SK-N-SH (cell line): ENCODE results near the gene CYTL1. TPM values are rescaled to one million over a fixed set of nuclear protein-coding genes. Genes with fewer than 3 reads are reported as not detected.

Experiments
- CTCF ChIA-PET: fragments of 300-600, 350-600 bp; formaldehyde crosslinking; extraction: SDS; loops from one replicate; lab custom pipeline; 2021; lab: Yijun Ruan, JAX
- POLR2A ChIA-PET: fragments of 350-600 bp; sonication (Branson Sonifier 250); formaldehyde crosslinking; extraction: SDS; loops from one replicate; lab custom pipeline; 2020; ENCODE audit warnings: antibody characterized with exemption, inconsistent platforms; lab: Yijun Ruan, JAX
- DNase-seq: peaks from one replicate; pipeline ENCODE4 v3.0.0; 2012
- H2AFZ ChIP-seq: fragments of 200-600 bp; sonication (generic); 2 replicates; pipeline ENCODE4 v1.8.1; 2016; ENCODE audit warnings: antibody characterized with exemption, mild to moderate bottlenecking, low read depth
- H3F3A ChIP-seq: fragments of 200-600 bp; sonication (generic); replicated peaks from 2 replicates; pipeline ENCODE3; 2016; ENCODE audit warnings: antibody characterized with exemption, mild to moderate bottlenecking; ENCODE audit not compliant: insufficient read depth
- H3K27ac ChIP-seq, 2 experiments: fragments of 200-500 bp in 1 of 2; fragments of 200-600 bp in 1 of 2; sonication (Bioruptor generic) in 1 of 2; sonication (generic), shearing (Covaris generic) in 1 of 2; 2 replicates each; pipeline versions ENCODE4 v1.5.1 to v1.6.1; 2014 to 2016; ENCODE audit warnings: low read depth in 2 of 2, inconsistent platforms in 1 of 2, low read length in 1 of 2, mild to moderate bottlenecking in 1 of 2, mixed read lengths in 1 of 2
- H3K27me3 ChIP-seq: fragments of 200-600 bp; sonication (generic), shearing (Covaris generic); 2 replicates; pipeline ENCODE4 v1.6.1; 2016; ENCODE audit warnings: mixed run types; ENCODE audit not compliant: insufficient read depth
- H3K36me3 ChIP-seq, 2 experiments: fragments of 200-500 bp in 1 of 2; fragments of 200-600 bp in 1 of 2; sonication (Bioruptor generic) in 1 of 2; sonication (generic) in 1 of 2; replicated peaks in 1 of 2; 2 replicates each; pipeline versions ENCODE3 to v1.5.1; 2014 to 2016; ENCODE audit warnings: low read length in 1 of 2, mild to moderate bottlenecking in 1 of 2; ENCODE audit not compliant: insufficient read depth in 2 of 2, control insufficient read depth in 1 of 2
- H3K4me1 ChIP-seq, 2 experiments: fragments of 200-500 bp in 1 of 2; fragments of 200-600 bp in 1 of 2; sonication (Bioruptor generic) in 1 of 2; sonication (generic), shearing (Covaris generic) in 1 of 2; 2 replicates each; pipeline versions ENCODE4 v1.5.1 to v1.6.1; 2014 to 2016; ENCODE audit warnings: low read depth in 1 of 2, low read length in 1 of 2, mixed run types in 1 of 2; ENCODE audit not compliant: insufficient read depth in 2 of 2, control insufficient read depth in 1 of 2
- H3K4me2 ChIP-seq: fragments of 200-600 bp; sonication (generic), shearing (Covaris generic); 2 replicates; pipeline ENCODE4 v1.6.1; 2017; ENCODE audit warnings: mixed run types
- H3K4me3 ChIP-seq, 2 experiments: fragments of 200-500 bp in 1 of 2; fragments of 200-600 bp in 1 of 2; sonication (Bioruptor generic) in 1 of 2; sonication (generic), shearing (Covaris generic) in 1 of 2; 2 replicates each; pipeline versions ENCODE4 v1.5.1 to v1.8.1; 2014 to 2016; ENCODE audit warnings: low read depth in 2 of 2, inconsistent platforms in 1 of 2, low read length in 1 of 2, mild to moderate bottlenecking in 1 of 2, mixed read lengths in 1 of 2, moderate library complexity in 1 of 2
- H3K79me2 ChIP-seq: fragments of 200-600 bp; sonication (generic); 2 replicates; pipeline ENCODE4 v1.8.1; 2017; ENCODE audit warnings: mild to moderate bottlenecking; ENCODE audit not compliant: insufficient read depth
- H3K9ac ChIP-seq: fragments of 200-600 bp; sonication (generic); 2 replicates; pipeline ENCODE4 v1.6.1; 2017; ENCODE audit warnings: mixed run types
- H3K9me2 ChIP-seq: fragments of 200-600 bp; sonication (generic); 2 replicates; pipeline ENCODE4 v1.6.1; 2017; ENCODE audit warnings: mixed run types
- H3K9me3 ChIP-seq: fragments of 200-600 bp; sonication (generic); 2 replicates; pipeline ENCODE4 v1.6.1; 2017; ENCODE audit warnings: mixed run types, mild to moderate bottlenecking, moderate library complexity
- H4K20me1 ChIP-seq: fragments of 200-600 bp; sonication (generic); 2 replicates; pipeline ENCODE4 v1.6.1; 2017; ENCODE audit warnings: mild to moderate bottlenecking, mixed run types; ENCODE audit not compliant: insufficient read depth
- EP300 ChIP-seq, 2 experiments: IDR thresholded peaks; 2 replicates each; pipeline versions ENCODE4 v1.4.0 to v1.6.1; 2012; ENCODE audit warnings: borderline replicate concordance in 1 of 2, low read depth in 1 of 2, low read length in 1 of 2
- EZH2phosphoT487 ChIP-seq: fragments of 200-600 bp; sonication (generic); IDR thresholded peaks from 2 replicates; pipeline ENCODE4 v1.6.1; 2017; ENCODE audit warnings: low read depth, mixed run types, mild to moderate bottlenecking, antibody characterized with exemption, moderate library complexity, borderline replicate concordance
- FOSL2 ChIP-seq: IDR thresholded peaks from 2 replicates; pipeline ENCODE4 v1.4.0; 2012; ENCODE audit warnings: low read depth, mild to moderate bottlenecking, moderate library complexity, borderline replicate concordance
- GABPA ChIP-seq: IDR thresholded peaks from 2 replicates; pipeline ENCODE4 v1.4.0; 2012; ENCODE audit warnings: low read depth, mild to moderate bottlenecking
- GATA2 ChIP-seq: sonication (generic); formaldehyde crosslinking; IDR thresholded peaks from 2 replicates; pipeline ENCODE4 v1.5.0; 2020; ENCODE audit warnings: mild to moderate bottlenecking, missing genetic modification reagents
- PBX3 ChIP-seq: IDR thresholded peaks from 2 replicates; pipeline ENCODE4; 2012
- POLR2AphosphoS5 ChIP-seq: IDR thresholded peaks from 2 replicates; pipeline ENCODE4 v1.6.1; 2012; ENCODE audit warnings: low read depth, low read length
- RAD21 ChIP-seq: IDR thresholded peaks from 2 replicates; pipeline ENCODE4 v1.6.1; 2012; ENCODE audit warnings: mild to moderate bottlenecking, low read length
- RCOR1 ChIP-seq: fragments of 150-350 bp; IDR thresholded peaks from 2 replicates; pipeline ENCODE4 v1.6.1; 2017; ENCODE audit warnings: antibody characterized with exemption, low read length
- REST ChIP-seq: IDR thresholded peaks from 2 replicates; pipeline ENCODE4 v1.6.1; 2012; ENCODE audit warnings: mild to moderate bottlenecking, low read depth, low read length, moderate library complexity
- RFX5 ChIP-seq: IDR thresholded peaks from 2 replicates; pipeline ENCODE4 v1.6.1; 2012; ENCODE audit warnings: mild to moderate bottlenecking, improper control_type of control experiment, low read length
- RXRA ChIP-seq: IDR thresholded peaks from 2 replicates; pipeline ENCODE4 v1.4.0; 2012; ENCODE audit warnings: low read depth, mild to moderate bottlenecking, borderline replicate concordance
- SMC3 ChIP-seq: IDR thresholded peaks from 2 replicates; pipeline ENCODE4 v1.6.1; 2012; ENCODE audit warnings: low read depth, low read length, improper control_type of control experiment
- TAF1 ChIP-seq: IDR thresholded peaks from 2 replicates; pipeline ENCODE4 v1.6.1; 2012; ENCODE audit warnings: low read depth, mild to moderate bottlenecking, low read length, moderate library complexity, borderline replicate concordance
- YY1 ChIP-seq: IDR thresholded peaks from 2 replicates; pipeline ENCODE4 v1.4.0; 2012; ENCODE audit warnings: low read depth, mild to moderate bottlenecking
- WGBS: methylation state at CpG from one replicate; pipeline ENCODE4 v1.1.6; 2017; ENCODE audit warnings: low lambda C conversion rate; 5-methylcytosine and 5-hydroxymethylcytosine counted together
- polyA plus RNA-seq, 3 experiments: library from polyadenylated mRNA; depleted of rRNA; stranded (reverse); fragments of >200 nt; gene quantifications; 2 replicates each; pipeline ENCODE4 v1.2.3, GENCODE V29; 2012

Gene CYTL1
- polyA plus RNA-seq, 1 of the 3 experiments (the other 2 are of a cell fraction) = 3.0 TPM

GRCh38 chr4:5012958-5013357, 6.3 kb downstream of the CYTL1 start:
- CTCF ChIA-PET = interaction anchor here (2.8 kb wide), 1 partner anchor 37 kb away, joined by 8 read pairs; no protein-coding TSS in a partner anchor
- Histone ChIP-seq H3K36me3 (no peaks in the 10 kb centered on the region), H3K4me2 (no peak overlapping the region), H3K9me2 (no peaks in the 10 kb centered on the region), H4K20me1 (no peaks in the 10 kb centered on the region), H3K79me2 (no peaks in the 10 kb centered on the region), H3F3A (no peaks in the 10 kb centered on the region), H2AFZ (no peak overlapping the region), H3K27me3 (peaks cover 24% of the 10 kb centered on the region; the same call in 1 of the 2 replicates), H3K9me3 (no peaks in the 10 kb centered on the region), H3K4me3 (no peak overlapping the region), H3K4me1 (no peaks in the 10 kb centered on the region), H3K27ac (no peak overlapping the region), H3K9ac (no peak overlapping the region)
- POLR2A ChIA-PET = no interaction called here
- DNase-seq = no peak
- WGBS = 33% methylated on average over 2 of the region's 2 CpGs
- TF ChIP-seq RAD21 (no peak), GATA2 (CRISPR knock-in tag) (no peak), SMC3 (no peak)

GRCh38 chr4:5012244-5012898, 6.9 kb downstream of the CYTL1 start:
- H3K4me3 ChIP-seq = no peak overlapping the region
- no peaks in the 10 kb centered on the region for H3K4me1 ChIP-seq
- H3F3A ChIP-seq = no peaks in the 10 kb centered on the region
- H3K36me3 ChIP-seq = no peaks in the 10 kb centered on the region
- H3K4me2 ChIP-seq = no peak overlapping the region
- TF ChIP-seq PBX3 = no peak
- no peak for TF ChIP-seq FOSL2
- TF ChIP-seq RAD21 = no peak
- no peak for TF ChIP-seq EZH2phosphoT487
- no peak for TF ChIP-seq RXRA
- no peak for TF ChIP-seq RCOR1
- no peak for TF ChIP-seq GABPA
- no peak for TF ChIP-seq POLR2AphosphoS5
- no peak for TF ChIP-seq SMC3
- no peak for TF ChIP-seq EP300 (IDR thresholded peaks at IDR 0.05; ENCODE audit: borderline replicate concordance in 1 of 2, low read depth in 1 of 2, low read length in 1 of 2)
- no peak for TF ChIP-seq REST
- no peak for TF ChIP-seq YY1
- no peak for TF ChIP-seq RFX5
- TF ChIP-seq TAF1 = no peak
- POLR2A ChIA-PET = no interaction called here
- H4K20me1 ChIP-seq = no peaks in the 10 kb centered on the region
- 76% methylated on average over 5 of the region's 5 CpGs for WGBS
- no peaks in the 10 kb centered on the region for H3K9me2 ChIP-seq
- DNase-seq = no peak
- no peaks in the 10 kb centered on the region for H3K9me3 ChIP-seq
- H3K9ac ChIP-seq = no peak overlapping the region
- H3K79me2 ChIP-seq = no peaks in the 10 kb centered on the region
- no peak overlapping the region for H2AFZ ChIP-seq
- H3K27ac ChIP-seq = no peak overlapping the region
- peaks cover 24% of the 10 kb centered on the region; the same call in 1 of the 2 replicates for H3K27me3 ChIP-seq
- CTCF ChIA-PET = interaction anchor here (2.8 kb wide), 1 partner anchor 38 kb away, joined by 8 read pairs; no protein-coding TSS in a partner anchor
